ENCODE measurements around the gene TRIP13.
"Not testable (repeated sequence)": the region's sequence is repeated elsewhere in the genome, so short reads cannot be mapped to it uniquely, and the experiment has no call there.

- TF ChIP-seq, protein P1, sequence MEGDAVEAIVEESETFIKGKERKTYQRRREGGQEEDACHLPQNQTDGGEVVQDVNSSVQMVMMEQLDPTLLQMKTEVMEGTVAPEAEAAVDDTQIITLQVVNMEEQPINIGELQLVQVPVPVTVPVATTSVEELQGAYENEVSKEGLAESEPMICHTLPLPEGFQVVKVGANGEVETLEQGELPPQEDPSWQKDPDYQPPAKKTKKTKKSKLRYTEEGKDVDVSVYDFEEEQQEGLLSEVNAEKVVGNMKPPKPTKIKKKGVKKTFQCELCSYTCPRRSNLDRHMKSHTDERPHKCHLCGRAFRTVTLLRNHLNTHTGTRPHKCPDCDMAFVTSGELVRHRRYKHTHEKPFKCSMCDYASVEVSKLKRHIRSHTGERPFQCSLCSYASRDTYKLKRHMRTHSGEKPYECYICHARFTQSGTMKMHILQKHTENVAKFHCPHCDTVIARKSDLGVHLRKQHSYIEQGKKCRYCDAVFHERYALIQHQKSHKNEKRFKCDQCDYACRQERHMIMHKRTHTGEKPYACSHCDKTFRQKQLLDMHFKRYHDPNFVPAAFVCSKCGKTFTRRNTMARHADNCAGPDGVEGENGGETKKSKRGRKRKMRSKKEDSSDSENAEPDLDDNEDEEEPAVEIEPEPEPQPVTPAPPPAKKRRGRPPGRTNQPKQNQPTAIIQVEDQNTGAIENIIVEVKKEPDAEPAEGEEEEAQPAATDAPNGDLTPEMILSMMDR (IDR thresholded peaks at IDR 0.05): not testable (repeated sequence)
- TF ChIP-seq ZFX (IDR thresholded peaks at IDR 0.05; ENCODE audit: borderline replicate concordance): not testable (repeated sequence)
These were observed 48.3 kb upstream of the TRIP13 start for GRCh38 chr5:844426-844825.

Measured in 22Rv1 (cell line).